NCI-H1930 (cell line): ENCODE data around the gene ARHGEF4.
"Not testable (repeated sequence)": the region's sequence is repeated elsewhere in the genome, so short reads cannot be mapped to it uniquely, and the experiment has no call there.

Experiments used
- DNase-seq, 2 experiments: peaks; one replicate each; lab custom pipeline; 2025; lab: John Stamatoyannopoulos, UW

Gene ARHGEF4

GRCh38 chr2:130975729-130976128 lies 139.0 kb downstream of the ARHGEF4 start:
- DNase-seq: no peak

DNA sequence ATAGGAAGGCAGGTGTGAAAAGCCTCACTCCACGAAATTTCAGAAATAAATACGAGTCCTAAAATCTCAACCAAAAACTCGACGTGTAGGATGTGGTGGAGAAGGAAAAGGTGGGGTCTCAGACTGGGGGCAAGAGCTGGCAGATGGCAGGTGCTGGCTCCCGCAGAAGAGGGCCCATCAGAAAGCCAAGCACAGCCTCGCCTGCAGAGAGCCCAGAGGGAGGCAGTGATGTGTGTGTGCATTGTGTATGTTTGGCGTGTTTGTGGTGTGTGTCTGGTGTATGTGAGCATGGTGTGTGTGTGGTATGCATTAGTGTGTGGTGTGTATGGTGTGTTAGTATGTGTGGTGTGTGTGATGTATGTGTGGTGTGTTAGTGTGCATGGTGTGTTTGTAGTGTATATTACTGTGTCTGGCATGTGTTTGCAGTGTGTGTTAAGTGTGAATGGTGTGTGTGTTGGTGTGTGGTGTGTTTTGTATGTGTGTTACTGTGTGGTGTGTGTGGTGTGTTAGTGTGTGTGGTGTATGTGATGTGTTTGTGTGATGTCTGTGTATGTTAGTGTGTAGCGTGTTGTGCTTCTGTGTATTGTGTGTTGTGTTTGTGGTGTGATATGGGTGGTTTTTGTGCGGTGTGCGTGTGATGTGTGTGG lies 140.0 kb downstream of the ARHGEF4 start:
- no peak for DNase-seq

DNA sequence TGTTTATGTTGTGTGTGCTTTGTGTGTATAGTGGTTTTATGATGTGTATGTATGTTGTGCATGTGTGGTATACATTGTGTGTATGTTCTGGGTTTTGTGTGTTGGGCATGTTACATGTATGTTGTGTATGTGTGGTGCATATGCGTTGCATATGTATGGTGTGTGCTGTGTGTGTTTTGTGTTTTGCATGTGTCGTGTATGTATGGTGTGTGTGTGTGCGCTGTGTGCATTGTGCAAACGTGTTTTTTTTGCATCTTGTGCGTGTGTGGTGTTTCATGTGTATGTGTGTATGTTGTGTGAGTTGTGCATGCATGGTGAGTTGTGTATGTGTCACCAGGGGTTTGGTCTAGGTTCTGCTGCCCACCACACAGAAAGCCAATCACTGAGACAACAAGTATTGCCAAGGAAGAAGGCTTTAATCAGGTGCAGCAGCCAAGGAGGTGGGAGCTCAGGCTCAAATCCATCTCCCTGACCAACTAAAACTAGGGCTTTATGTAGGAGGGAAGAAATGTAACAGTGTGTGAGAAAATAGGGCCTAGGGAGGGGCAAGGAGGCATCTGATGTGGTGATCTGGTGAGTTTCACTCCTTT lies 140.8 kb downstream of the ARHGEF4 start:
- no peak for DNase-seq

DNA sequence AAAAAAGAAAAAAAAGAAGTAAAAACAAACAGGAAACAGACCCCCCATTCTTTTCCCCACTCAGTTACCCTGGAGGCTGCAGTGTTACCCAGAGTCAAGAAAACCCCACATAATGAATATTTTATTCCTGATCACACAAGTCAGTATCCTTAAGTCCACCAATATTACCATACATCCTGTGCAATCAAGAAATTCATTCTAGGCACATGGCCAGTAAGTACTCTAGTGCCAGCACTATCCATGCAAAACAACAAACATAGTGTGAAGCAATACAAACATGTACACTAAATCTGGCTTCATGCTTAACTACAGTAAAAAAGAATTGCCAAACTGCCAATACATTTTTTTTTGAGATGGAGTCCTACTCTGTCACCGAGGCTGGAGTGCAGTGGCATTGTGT lies 145.0 kb downstream of the ARHGEF4 start:
- DNase-seq: no peak

DNA sequence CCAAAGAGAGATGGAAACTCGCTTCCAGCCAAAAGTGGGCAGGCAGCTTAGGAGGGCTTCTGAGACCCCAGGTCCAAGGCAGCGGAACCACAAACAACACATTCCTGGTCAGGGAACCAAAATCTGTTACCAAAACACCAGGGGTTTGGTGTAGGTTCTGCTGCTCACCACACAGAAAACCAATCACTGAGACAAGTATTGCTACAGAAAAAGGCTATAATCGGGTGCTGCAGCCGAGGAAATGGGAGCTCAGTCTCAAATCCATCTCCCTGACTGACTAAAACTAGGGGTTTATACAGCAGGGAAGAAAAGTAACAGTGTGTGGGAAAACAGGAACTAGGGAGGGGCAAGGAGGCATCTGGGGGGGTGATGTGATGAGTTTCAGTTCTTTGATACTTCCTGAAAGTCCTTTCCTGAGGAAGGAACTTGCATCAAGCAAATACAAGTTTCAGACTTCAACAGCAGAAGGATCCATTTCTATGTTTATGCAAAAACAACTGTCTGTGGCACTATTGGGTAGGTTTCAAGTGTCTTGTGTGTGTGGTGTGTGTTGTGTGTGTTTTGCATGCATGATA lies 148.6 kb downstream of the ARHGEF4 start:
- no peak for DNase-seq

- no peak for DNase-seq
Observed at GRCh38 chr2:130985831-130986649, 149.3 kb downstream of the ARHGEF4 start.

DNA sequence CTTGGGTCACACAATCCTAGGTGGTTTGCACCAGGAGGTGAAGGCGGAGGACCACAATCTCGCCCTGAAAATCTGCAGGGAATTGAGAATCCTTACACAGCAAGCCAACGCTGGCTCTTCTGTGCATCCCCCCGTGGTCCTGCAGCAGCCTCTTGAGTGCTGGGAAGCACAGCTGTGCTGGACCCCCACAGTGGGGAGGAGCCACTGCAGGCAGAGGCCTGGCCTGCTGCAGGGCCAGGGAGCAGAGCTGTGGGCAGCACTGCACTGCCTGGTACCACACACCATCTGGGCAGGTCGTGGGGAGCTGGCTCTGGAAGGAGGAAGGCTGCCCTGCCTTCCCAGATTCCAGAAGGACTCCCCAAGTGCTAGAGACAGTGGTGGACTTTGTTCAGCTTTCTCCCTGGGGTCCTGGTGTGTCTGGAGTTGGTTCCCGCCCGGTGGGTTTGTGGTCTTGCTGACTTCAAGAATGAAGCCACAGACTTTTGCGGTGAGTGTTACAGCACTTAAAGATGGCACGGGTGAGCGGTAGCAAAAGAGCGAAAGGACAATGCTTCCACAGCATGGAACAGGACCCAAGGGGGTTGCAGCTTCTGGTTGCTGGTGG lies 150.3 kb downstream of the ARHGEF4 start:
- no peak for DNase-seq

DNA sequence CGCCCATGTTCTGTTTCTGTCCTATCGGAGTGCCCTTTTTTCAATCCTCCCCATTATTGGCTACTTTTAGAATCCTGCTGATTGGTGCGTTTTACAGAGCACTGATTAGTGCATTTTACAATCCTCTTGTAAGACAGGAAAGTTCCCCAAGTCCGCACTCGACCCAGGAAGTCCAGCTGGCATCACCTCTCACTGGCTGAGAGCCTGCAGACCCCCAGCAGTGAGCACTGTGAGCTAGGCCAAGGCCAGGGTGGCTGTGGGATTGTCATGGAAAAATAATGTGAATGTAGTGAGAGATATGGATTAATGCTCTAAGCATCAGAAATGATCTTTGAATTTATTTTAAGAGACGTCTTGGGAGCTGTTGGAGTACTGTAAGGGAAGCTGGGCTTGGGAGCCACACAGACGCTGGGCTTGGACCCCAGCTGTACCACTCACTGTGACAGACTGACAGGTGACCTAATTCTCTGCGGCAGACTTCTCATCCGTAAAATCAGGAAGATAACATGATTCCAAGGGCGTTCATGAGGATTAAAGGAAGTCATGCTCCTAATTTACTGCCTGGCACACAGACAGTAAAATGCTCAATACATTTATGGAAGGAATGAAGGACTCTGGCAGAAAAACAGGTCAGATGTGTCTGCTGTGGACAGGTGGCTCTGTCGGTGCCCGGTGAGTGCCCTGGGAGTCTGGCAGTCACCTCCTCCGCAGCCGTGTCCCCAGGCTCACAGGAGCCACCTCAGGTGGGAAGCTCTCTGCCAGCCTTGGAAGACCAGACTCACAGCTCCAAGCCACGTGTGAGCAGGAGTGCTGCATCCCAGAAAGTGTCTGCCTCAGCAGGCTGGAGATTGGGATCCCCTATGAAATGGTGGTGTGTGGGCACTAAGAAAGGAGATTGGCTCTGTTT lies 151.1 kb downstream of the ARHGEF4 start:
- no peak for DNase-seq

DNA sequence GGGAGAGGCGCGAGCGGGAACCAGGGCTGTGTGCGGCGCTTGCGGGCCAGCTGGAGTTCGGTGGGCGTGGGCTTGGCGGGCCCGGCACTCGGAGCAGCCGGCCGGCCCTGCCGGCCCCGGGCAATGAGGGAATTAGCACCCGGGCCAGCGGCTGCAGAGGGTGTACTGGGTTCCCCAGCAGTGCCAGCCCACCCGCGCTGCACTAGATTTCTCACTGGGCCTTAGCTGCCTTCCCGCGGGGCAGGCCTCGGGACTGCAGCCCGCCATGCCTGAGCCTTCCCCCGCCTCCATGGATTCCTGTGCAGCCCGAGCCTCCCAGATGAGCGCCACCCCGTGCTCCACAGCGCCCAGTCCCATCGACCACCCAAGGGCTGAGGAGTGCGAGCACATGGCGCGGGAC lies 154.7 kb downstream of the ARHGEF4 start:
- DNase-seq: not testable (repeated sequence)

DNA sequence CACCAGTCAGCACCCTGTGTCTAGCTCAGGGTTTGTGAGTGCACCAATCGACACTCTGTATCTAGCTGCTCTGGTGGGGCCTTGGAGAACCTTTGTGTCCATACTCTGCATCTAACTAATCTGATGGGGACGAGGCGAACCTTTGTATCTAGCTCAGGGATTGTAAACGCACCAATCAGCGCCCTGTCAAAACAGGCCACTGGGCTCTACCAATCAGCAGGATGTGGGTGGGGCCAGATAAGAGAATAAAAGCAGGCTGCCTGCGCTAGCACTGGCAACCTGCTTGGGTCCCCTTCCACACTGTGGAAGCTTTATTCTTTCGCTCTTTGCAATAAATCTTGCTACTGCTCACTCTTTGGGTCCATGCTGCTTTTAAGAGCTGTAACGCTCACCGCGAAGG lies 155.3 kb downstream of the ARHGEF4 start:
- not testable (repeated sequence) for DNase-seq

DNA sequence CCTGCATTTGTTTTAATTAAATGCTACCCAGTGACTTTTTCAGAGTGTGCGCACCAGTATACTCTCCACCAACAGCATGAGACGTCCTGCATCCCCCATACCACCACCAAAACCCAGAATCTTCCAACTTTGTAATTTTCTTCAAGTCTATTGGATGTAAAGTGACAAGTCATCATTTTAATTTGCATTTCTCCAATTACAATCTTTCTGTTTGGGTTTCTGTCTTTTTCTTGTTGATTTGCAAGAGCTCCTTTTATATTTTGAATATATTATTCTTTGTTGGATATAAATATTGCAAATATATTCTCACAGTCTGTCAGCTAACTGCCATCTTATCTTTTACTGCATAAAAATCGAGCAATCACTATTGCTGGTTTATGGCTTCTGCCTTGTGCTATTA lies 160.0 kb downstream of the ARHGEF4 start:
- DNase-seq: no peak

- DNase-seq: no peak
Observed at GRCh38 chr2:130997198-130997597, 160.5 kb downstream of the ARHGEF4 start.

- no peak for DNase-seq
Observed at GRCh38 chr2:130998561-130998960, 161.8 kb downstream of the ARHGEF4 start.

GRCh38 chr2:131004446-131005209 lies 167.9 kb downstream of the ARHGEF4 start:
- no peak for DNase-seq

GRCh38 chr2:131005216-131005935 lies 168.7 kb downstream of the ARHGEF4 start:
- no peak for DNase-seq

DNA sequence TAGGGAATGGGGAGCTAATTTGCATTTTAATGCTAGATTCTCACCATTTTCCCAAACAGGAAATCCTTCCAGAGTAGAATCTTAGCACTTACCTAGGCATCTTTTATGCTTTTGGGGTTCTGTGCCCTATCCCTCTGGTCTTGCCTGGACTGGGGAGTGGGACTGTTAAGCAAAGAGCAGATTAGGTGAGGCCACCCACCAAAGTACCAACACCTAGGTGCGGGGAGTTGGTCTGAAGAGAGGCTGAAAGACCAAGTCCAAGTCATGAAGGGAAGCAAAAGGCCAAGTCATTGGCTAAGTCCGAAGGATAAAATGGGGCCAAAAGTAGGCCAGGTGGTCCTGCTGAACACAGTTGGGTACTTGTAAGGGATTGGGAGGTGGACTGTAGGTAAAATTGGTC lies 169.8 kb downstream of the ARHGEF4 start:
- DNase-seq: no peak

- DNase-seq: no peak
Observed at GRCh38 chr2:131008967-131009366, 172.3 kb downstream of the ARHGEF4 start.

DNA sequence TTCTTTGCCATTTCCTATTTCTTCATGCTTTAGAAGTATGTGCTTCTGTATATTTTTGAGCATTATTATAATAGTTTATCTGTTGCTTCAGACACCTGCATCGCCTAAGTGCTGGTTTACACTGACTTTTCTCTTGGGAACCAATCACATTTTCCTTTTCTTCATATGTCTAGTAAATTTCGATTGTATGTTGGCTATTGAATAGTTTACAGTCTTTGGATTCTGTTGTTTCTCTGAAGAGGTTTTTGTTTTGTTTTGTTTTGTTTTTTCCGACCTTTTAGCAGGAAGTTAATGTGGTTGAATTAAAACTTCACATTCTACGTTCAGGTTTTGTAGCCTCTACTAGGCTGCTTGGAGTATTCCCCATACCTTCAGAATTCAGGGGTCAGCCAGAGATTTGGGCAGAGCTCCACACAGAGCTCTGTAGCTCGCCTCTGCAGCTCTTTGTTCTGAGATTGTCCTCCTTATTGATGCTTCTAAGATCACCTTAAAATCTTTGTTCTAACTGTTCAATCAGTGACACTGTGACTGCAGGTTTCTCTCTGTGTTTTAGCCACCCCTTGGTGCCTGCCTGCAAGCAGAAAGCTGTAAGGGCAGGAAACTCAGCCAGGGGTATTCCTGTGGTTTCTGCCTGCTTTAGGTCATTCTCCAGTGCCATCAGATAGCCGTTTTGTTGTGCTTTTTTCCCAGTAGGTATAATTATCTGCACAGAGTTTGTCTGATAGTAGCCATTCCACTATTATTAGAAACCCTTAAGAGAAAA lies 173.2 kb downstream of the ARHGEF4 start:
- no peak for DNase-seq

DNA sequence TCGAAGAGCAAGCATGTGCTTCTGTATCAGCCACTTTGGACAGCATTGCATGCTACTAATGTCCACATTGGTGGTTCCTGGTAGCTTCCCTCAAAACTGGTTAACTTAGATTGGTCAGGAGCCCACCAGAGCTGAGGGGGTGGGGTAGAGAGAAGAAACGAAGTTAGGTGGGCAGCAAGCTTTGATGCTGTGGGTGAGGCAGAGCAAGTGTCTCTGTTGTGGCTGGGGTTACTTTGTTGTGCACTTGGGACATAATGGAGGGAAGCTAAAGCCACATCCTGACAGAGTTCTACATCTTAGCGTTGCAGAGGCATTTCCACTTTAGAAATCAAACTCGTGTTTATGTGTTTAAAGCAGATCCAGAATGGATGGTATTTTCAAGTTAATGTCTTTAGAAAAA lies 173.9 kb downstream of the ARHGEF4 start:
- no peak for DNase-seq
